Measurements from ENCODE around the gene TMEM254. TPM values are rescaled to one million over a fixed set of nuclear protein-coding genes. Genes with fewer than 3 reads are reported as not detected.
"Not testable (repeated sequence)": the region's sequence is repeated elsewhere in the genome, so short reads cannot be mapped to it uniquely, and the experiment has no call there.

TMEM254 gene
- total RNA-seq, 1 donor from 2014 or later = 31.6 TPM

- H3K4me1 Mint-ChIP-seq (ENCODE audit: unreplicated experiment) = peaks cover 15% of the 10 kb centered on the region
- H3K9me3 Mint-ChIP-seq = no peaks in the 10 kb centered on the region
Measured at GRCh38 chr10:80081801-80082750, 3.6 kb downstream of the TMEM254 start.

GRCh38 chr10:80090121-80090520 is 11.7 kb downstream of the TMEM254 start:
- no peak for DNase-seq (ENCODE audit: extremely low spot score, unreplicated experiment)
- Mint-ChIP-seq H3K4me3 (no peak overlapping the region), H3K36me3 (peaks cover 14% of the 10 kb centered on the region), H3K27me3 (no peaks in the 10 kb centered on the region), H3K27ac (no peak overlapping the region), H3K9me3 (no peaks in the 10 kb centered on the region), H3K4me1 (ENCODE audit: unreplicated experiment) (no peaks in the 10 kb centered on the region)
- no peak for TF ChIP-seq CTCF (conservative IDR thresholded peaks at IDR 0.05)

More at GRCh38 chr10:80081801-80082750, 3.6 kb downstream of the TMEM254 start:
- no peak overlapping the region for H3K4me3 Mint-ChIP-seq
- peak overlapping the region; percentile 69 for H3K27ac Mint-ChIP-seq
- no peak for DNase-seq (ENCODE audit: extremely low spot score, unreplicated experiment)
- no peaks in the 10 kb centered on the region for H3K27me3 Mint-ChIP-seq
- peaks cover 4% of the 10 kb centered on the region for H3K36me3 Mint-ChIP-seq
- no peak for TF ChIP-seq CTCF (conservative IDR thresholded peaks at IDR 0.05)

GRCh38 chr10:80094231-80094630 is 15.8 kb downstream of the TMEM254 start:
- H3K9me3 Mint-ChIP-seq = no peaks in the 10 kb centered on the region
- no peak overlapping the region for H3K27ac Mint-ChIP-seq
- no peaks in the 10 kb centered on the region for H3K4me1 Mint-ChIP-seq (ENCODE audit: unreplicated experiment)
- no peak for DNase-seq (ENCODE audit: extremely low spot score, unreplicated experiment)
- no peak overlapping the region for H3K4me3 Mint-ChIP-seq
- peaks cover 7% of the 10 kb centered on the region for H3K36me3 Mint-ChIP-seq
- no peaks in the 10 kb centered on the region for H3K27me3 Mint-ChIP-seq
- no peak for TF ChIP-seq CTCF (conservative IDR thresholded peaks at IDR 0.05)

DNA sequence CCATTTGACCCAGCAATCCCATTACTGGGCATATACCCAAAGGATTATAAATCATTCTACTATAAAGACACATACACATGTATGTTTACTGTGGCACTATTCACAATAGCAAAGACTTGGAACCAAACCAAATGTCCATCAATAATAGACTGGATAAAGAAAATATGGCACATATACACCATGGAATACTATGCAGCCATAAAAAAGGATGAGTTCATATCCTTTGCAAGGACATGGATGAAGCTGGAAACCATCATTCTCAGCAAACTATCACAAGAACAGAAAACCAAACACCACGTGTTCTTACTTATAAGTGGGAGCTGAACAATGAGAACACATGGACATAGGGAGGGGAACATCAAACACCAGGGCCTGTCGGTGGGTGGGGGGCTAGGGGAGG is 19.8 kb downstream of the TMEM254 start:
- not testable (repeated sequence) for H3K4me1 Mint-ChIP-seq (ENCODE audit: unreplicated experiment); H3K36me3 Mint-ChIP-seq; H3K4me3 Mint-ChIP-seq; H3K27me3 Mint-ChIP-seq; DNase-seq (ENCODE audit: extremely low spot score, unreplicated experiment); H3K9me3 Mint-ChIP-seq; H3K27ac Mint-ChIP-seq

GRCh38 chr10:80099295-80099694 is 20.8 kb downstream of the TMEM254 start:
- not testable (repeated sequence) for H3K27me3 Mint-ChIP-seq, H3K9me3 Mint-ChIP-seq

GRCh38 chr10:80100116-80100515 is 21.7 kb downstream of the TMEM254 start:
- H3K9me3 Mint-ChIP-seq = no peaks in the 10 kb centered on the region
- no peak overlapping the region for H3K4me3 Mint-ChIP-seq
- H3K4me1 Mint-ChIP-seq (ENCODE audit: unreplicated experiment) = peaks cover 12% of the 10 kb centered on the region
- no peaks in the 10 kb centered on the region for H3K36me3 Mint-ChIP-seq
- no peak for TF ChIP-seq CTCF (conservative IDR thresholded peaks at IDR 0.05)
- no peak for DNase-seq (ENCODE audit: extremely low spot score, unreplicated experiment)
- H3K27ac Mint-ChIP-seq = no peak overlapping the region
- H3K27me3 Mint-ChIP-seq = no peaks in the 10 kb centered on the region

More at GRCh38 chr10:80099295-80099694, 20.8 kb downstream of the TMEM254 start:
- H3K4me3 Mint-ChIP-seq; DNase-seq (ENCODE audit: extremely low spot score, unreplicated experiment); H3K4me1 Mint-ChIP-seq (ENCODE audit: unreplicated experiment); H3K27ac Mint-ChIP-seq; H3K36me3 Mint-ChIP-seq: not testable (repeated sequence)

Measured in type B pancreatic cell (in vitro differentiated cells).